ENCODE measurements around the gene RNF220.

DNA sequence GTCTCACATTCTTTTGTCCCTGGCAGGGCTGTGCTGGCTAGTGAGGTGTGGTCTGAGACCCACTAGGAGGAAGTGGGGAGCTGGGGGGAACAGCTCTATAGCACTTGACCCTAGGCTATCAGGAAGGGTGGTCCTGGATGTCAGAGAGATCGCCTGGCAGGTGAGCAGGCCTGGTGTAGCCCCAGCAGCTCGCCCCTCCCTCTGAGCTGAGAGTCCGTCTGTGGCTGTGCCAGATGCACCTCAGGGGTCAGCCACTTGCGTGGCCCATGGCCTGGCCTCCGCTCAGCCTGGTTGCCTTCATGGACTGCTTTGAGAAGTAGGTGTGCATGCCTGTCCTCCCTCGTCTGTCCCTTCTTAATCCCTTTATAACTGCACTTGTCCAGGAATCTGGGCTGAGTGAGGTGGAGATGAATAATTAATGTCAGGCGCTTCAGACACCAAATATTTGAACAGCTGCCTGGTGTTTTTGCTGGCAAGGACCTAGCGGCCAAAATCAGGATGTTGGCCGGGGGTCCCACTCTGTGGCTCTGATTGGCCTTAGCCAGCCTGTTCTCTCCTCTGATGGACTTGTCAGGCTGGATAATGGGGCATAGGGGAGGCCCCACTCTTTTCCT lies 238.8 kb downstream of the RNF220 start:
- TF ChIP-seq FUS (optimal IDR thresholded peaks at IDR 0.05; ENCODE audit: low read depth, low read length): no peak
- TF ChIP-seq, protein P1, sequence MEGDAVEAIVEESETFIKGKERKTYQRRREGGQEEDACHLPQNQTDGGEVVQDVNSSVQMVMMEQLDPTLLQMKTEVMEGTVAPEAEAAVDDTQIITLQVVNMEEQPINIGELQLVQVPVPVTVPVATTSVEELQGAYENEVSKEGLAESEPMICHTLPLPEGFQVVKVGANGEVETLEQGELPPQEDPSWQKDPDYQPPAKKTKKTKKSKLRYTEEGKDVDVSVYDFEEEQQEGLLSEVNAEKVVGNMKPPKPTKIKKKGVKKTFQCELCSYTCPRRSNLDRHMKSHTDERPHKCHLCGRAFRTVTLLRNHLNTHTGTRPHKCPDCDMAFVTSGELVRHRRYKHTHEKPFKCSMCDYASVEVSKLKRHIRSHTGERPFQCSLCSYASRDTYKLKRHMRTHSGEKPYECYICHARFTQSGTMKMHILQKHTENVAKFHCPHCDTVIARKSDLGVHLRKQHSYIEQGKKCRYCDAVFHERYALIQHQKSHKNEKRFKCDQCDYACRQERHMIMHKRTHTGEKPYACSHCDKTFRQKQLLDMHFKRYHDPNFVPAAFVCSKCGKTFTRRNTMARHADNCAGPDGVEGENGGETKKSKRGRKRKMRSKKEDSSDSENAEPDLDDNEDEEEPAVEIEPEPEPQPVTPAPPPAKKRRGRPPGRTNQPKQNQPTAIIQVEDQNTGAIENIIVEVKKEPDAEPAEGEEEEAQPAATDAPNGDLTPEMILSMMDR (IDR thresholded peaks at IDR 0.05 in 2 of 3, conservative IDR thresholded peaks at IDR 0.05 in 1 of 3; ENCODE audit: insufficient read depth in 2 of 3, low read depth in 1 of 3, low read length in 3 of 3): no peak
- no peak for TF ChIP-seq MXI1 (IDR thresholded peaks at IDR 0.05; ENCODE audit: low read depth, low read length)
- TF ChIP-seq, protein P2, sequence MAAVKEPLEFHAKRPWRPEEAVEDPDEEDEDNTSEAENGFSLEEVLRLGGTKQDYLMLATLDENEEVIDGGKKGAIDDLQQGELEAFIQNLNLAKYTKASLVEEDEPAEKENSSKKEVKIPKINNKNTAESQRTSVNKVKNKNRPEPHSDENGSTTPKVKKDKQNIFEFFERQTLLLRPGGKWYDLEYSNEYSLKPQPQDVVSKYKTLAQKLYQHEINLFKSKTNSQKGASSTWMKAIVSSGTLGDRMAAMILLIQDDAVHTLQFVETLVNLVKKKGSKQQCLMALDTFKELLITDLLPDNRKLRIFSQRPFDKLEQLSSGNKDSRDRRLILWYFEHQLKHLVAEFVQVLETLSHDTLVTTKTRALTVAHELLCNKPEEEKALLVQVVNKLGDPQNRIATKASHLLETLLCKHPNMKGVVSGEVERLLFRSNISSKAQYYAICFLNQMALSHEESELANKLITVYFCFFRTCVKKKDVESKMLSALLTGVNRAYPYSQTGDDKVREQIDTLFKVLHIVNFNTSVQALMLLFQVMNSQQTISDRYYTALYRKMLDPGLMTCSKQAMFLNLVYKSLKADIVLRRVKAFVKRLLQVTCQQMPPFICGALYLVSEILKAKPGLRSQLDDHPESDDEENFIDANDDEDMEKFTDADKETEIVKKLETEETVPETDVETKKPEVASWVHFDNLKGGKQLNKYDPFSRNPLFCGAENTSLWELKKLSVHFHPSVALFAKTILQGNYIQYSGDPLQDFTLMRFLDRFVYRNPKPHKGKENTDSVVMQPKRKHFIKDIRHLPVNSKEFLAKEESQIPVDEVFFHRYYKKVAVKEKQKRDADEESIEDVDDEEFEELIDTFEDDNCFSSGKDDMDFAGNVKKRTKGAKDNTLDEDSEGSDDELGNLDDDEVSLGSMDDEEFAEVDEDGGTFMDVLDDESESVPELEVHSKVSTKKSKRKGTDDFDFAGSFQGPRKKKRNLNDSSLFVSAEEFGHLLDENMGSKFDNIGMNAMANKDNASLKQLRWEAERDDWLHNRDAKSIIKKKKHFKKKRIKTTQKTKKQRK (IDR thresholded peaks at IDR 0.05; ENCODE audit: borderline replicate concordance, low read depth, low read length): no peak
- TF ChIP-seq NR2C2 (CRISPR knock-in tag; IDR thresholded peaks at IDR 0.05): no peak
- no peak for TF ChIP-seq NR2C2 (tag; IDR thresholded peaks at IDR 0.05)
- TF ChIP-seq HNRNPUL1 (IDR thresholded peaks at IDR 0.05; ENCODE audit: low read length): no peak
- TF ChIP-seq ZNF133 (CRISPR knock-in tag; IDR thresholded peaks at IDR 0.05): no peak
- no peak for TF ChIP-seq GATAD2B (IDR thresholded peaks at IDR 0.05; ENCODE audit: borderline replicate concordance)
- TF ChIP-seq, protein P3, sequence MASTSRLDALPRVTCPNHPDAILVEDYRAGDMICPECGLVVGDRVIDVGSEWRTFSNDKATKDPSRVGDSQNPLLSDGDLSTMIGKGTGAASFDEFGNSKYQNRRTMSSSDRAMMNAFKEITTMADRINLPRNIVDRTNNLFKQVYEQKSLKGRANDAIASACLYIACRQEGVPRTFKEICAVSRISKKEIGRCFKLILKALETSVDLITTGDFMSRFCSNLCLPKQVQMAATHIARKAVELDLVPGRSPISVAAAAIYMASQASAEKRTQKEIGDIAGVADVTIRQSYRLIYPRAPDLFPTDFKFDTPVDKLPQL (IDR thresholded peaks at IDR 0.05; ENCODE audit: extremely low read depth, insufficient read length): no peak

All from K562 (cell line).